Heart right ventricle (tissue), 16 donors: ENCODE results near the gene DAZAP1. TPM values are rescaled to one million over a fixed set of nuclear protein-coding genes. Genes with fewer than 3 reads are reported as not detected.

Experiments used
- ATAC-seq, 8 donors: fragments of 200-7000 bp; cut with Tn5 transposase; one replicate each; pipeline ENCODE4 v1.9.1; 2020; ENCODE audit warnings: mild to moderate bottlenecking in 8 of 8, moderate library complexity in 8 of 8, moderate number of reproducible peaks in 1 of 8
- DNase-seq, 2 donors: peaks; one replicate each; pipeline ENCODE4 v3.0.0-alpha.2; 2020
- H3K27ac ChIP-seq, 10 donors: fragments of 200-600 bp; sonication (generic) in 2 of 10; one replicate each; pipeline versions ENCODE4 v1.5.0 to v1.8.0; 2020 to 2022; ENCODE audit warnings: mild to moderate bottlenecking in 3 of 10
- H3K27me3 ChIP-seq, 7 donors: fragments of 200-600 bp; one replicate each; pipeline ENCODE4 v1.8.0; 2021 to 2022; ENCODE audit warnings: mild to moderate bottlenecking in 2 of 7
- H3K36me3 ChIP-seq, 9 donors: fragments of 200-600 bp; sonication (generic) in 1 of 9; one replicate each; pipeline versions ENCODE4 v1.5.0 to v1.8.0; 2020 to 2022; ENCODE audit warnings: mild to moderate bottlenecking in 2 of 9
- H3K4me1 ChIP-seq, 9 donors: fragments of 200-600 bp; sonication (generic) in 1 of 9; one replicate each; pipeline versions ENCODE4 v1.5.0 to v1.8.0; 2020 to 2022; ENCODE audit warnings: mild to moderate bottlenecking in 4 of 9
- H3K4me3 ChIP-seq, 10 donors: fragments of 200-600 bp; sonication (generic) in 2 of 10; one replicate each; pipeline versions ENCODE4 v1.5.0 to v1.8.0; 2020 to 2022; ENCODE audit warnings: mild to moderate bottlenecking in 7 of 10, moderate library complexity in 2 of 10
- H3K9me3 ChIP-seq, 11 donors: fragments of 200-600 bp in 10 of 11; sonication (generic) in 2 of 11; one replicate each; pipeline versions ENCODE4 v1.5.0 to v1.8.0; 2013 to 2022; ENCODE audit warnings: mild to moderate bottlenecking in 2 of 11, control low read depth in 1 of 11, moderate library complexity in 1 of 11
- CTCF ChIP-seq, 9 donors: fragments of 200-600 bp; sonication (generic) in 2 of 9; IDR thresholded peaks; one replicate each; pipeline versions ENCODE4 v1.5.0 to v1.8.0; 2021 to 2022; ENCODE audit warnings: antibody characterized with exemption in 9 of 9, mild to moderate bottlenecking in 5 of 9, moderate library complexity in 1 of 9
- WGBS, 2 donors: extraction: QIAGEN DNeasy Blood & Tissue Kit; methylation state at CpG; one replicate each; pipeline ENCODE4 v1.1.7; 2013; ENCODE audit warnings: inconsistent platforms in 1 of 2; 5-methylcytosine and 5-hydroxymethylcytosine counted together
- intact Hi-C, 10 donors: fragments of 100-400 bp; cut with DNase I; formaldehyde crosslinking; loops; one replicate each; pipeline versions ENCODE4 v1.11.1 to v1.14.2; 2022
- polyA plus RNA-seq, 2 donors: library from polyadenylated mRNA; stranded (reverse); fragments of 200-250 nt; gene quantifications; one replicate each; pipeline ENCODE4 v1.2.3, GENCODE V29; 2013
- total RNA-seq, 10 donors: library from RNA; stranded (reverse); fragmentation: NEBNext Ultra II Directional in 3 of 10; extraction: Animal tissue kit (Norgen Biotek cat#: 25700) in 3 of 10; gene quantifications; one replicate each; pipeline versions ENCODE4 v1.2.1 to v1.2.4, GENCODE V29; 2021 to 2023
- donor health status: Arrhythmogenic right ventricular cardiomyopathy.
- donor health status: ischemic (EF 13 %, LVEDD 7.1; RV severe dilation, severe dysfunction).
- donor health status: healthy with polysubstance abuse.
- donor health status: DM: no; HTN: yes; CAD: no.
- donor health status: DM: no; HTN: no; CAD: no.
- donor health status: ischemic (EF 25% LVEDD 6.9; RV normal size, moderate dysfunction).
- donor health status: ischemic (EF 25% LVEDD 5.7; RV mildly dilated, moderate dysfunction).
- donor health status: healthy.
- donor health status: DM: yes; HTN: yes; CAD: no.
- donor health status: Ischemic cardiomyopathy.
- donor health status: ischemic (EF 35%, LVEDD 5.7; RV mildly dilated, moderate dysfunction).
- donor health status: nonischemic (EF 11% LVEDD 7.7; RV severe dilation, severe dysfunction).
- donor health status: DM: yes; HTN: yes; CAD: no.
- donor health status: PGD.
- donor health status: ischemic (EF 29% LVEDD 5.4; RV normal size, mild dysfunction).
- donor health status: nonischemic (EF 23%, LVEDD 6.1; RV moderate dilation, normal function).

The DAZAP1 gene
- total and polyA plus RNA-seq, 12 donors, result 56.7 to 111 (median 79.5) TPM

- Histone ChIP-seq H3K9me3 (no peaks in the 10 kb centered on the region), H3K27ac (no peak overlapping the region), H3K4me3 (no peak overlapping the region), H3K4me1 (peaks cover 7 to 42% (median 37%) of the 10 kb centered on the region in 9 donors), H3K27me3 (peaks cover 42 to 80% (median 65%) of the 10 kb centered on the region in 7 donors), H3K36me3 (peaks cover 0 to 17% (median 0%) of the 10 kb centered on the region in 9 donors)
- intact Hi-C loops, result no loop called here
- ATAC-seq, result peak in 2 of 8 donors; percentile 3 to 5
- TF ChIP-seq CTCF (IDR thresholded peaks at IDR 0.05), result no peak
- DNase-seq, result peak in 1 of 2 donors; percentile 15
- 25 to 40% methylated on average over 41 to 43 of the region's 43 CpGs for WGBS, 2 donors
These were observed 48.9 kb downstream of the DAZAP1 start for GRCh38 chr19:1456121-1456900.

DNA sequence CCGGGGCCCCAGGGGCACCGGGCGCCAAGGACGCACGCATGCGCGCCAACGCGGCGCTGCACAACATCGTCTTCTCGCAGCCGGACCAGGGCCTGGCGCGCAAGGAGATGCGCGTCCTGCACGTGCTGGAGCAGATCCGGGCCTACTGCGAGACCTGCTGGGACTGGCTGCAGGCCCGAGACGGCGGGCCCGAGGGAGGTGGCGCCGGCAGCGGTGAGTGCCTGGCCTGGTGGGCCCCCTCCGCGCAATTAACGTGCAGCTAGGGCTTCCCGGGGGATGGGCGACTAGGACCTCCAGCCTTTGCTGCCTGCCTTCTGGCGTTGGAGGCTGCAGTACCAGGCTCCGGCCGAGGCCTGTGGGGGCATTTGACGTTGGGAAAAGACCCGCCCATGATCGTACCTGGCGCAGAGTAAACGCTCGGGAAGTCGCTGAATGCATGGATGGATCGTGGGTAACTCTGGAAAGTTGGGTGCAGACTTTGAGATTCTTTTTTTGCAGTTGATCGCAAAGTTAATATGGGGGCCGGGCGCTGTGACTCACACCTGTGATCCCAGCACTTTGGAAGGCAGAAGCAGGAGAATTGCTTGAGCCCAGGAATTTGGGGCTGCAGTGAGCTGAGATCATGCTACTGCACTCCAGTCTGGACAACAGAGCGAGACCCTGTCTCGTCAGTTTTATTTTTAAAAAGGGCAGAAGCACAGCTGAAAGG lies 49.8 kb downstream of the DAZAP1 start:
- peaks cover 35 to 71% (median 56%) of the 10 kb centered on the region in 7 donors for H3K27me3 ChIP-seq
- DNase-seq (peak in 1 of 2 donors; percentile 10), ATAC-seq (no peak)

DNA sequence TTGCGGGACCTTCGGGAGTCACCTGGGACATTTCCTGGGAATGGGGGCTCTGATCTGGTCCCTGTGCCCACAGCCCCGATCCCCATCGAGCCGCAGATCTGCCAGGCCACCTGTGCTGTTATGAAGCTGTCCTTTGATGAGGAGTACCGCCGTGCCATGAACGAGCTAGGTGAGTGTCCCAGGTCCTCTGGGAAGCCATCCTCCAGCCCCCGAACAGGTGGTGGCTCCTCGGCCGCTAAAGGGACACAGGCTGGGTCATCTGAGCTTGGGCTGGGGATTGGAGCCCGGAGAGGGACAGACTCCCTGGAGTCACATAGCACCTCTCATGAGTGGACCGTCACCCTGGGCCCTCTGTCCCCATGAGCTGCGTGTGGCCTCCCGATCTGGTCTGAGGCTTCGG lies 50.5 kb downstream of the DAZAP1 start:
- Histone ChIP-seq H3K9me3 (no peaks in the 10 kb centered on the region), H3K27me3 (peaks cover 28 to 64% (median 49%) of the 10 kb centered on the region in 7 donors), H3K27ac (no peak overlapping the region), H3K4me1 (peaks cover 7 to 40% (median 33%) of the 10 kb centered on the region in 9 donors), H3K4me3 (no peak overlapping the region), H3K36me3 (peaks cover 0 to 18% (median 0%) of the 10 kb centered on the region in 9 donors)
- intact Hi-C loops, result no loop called here
- no peak for TF ChIP-seq CTCF (IDR thresholded peaks at IDR 0.05)
- 78% methylated on average over 16 of the region's 16 CpGs for WGBS, 2 donors
- DNase-seq (peak in 1 of 2 donors; percentile 6), ATAC-seq (no peak)

More for the DNA sequence above, 49.8 kb downstream of the DAZAP1 start:
- no peak for TF ChIP-seq CTCF (IDR thresholded peaks at IDR 0.05)
- peaks cover 7 to 42% (median 37%) of the 10 kb centered on the region in 9 donors for H3K4me1 ChIP-seq
- H3K36me3 ChIP-seq, result peaks cover 0 to 18% (median 0%) of the 10 kb centered on the region in 9 donors
- WGBS, 2 donors, result 11 to 13% methylated on average over 47 to 48 of the region's 48 CpGs
- no peak overlapping the region for H3K4me3 ChIP-seq
- no peaks in the 10 kb centered on the region for H3K9me3 ChIP-seq
- H3K27ac ChIP-seq, result no peak overlapping the region
- intact Hi-C loops, result no loop called here

DNA sequence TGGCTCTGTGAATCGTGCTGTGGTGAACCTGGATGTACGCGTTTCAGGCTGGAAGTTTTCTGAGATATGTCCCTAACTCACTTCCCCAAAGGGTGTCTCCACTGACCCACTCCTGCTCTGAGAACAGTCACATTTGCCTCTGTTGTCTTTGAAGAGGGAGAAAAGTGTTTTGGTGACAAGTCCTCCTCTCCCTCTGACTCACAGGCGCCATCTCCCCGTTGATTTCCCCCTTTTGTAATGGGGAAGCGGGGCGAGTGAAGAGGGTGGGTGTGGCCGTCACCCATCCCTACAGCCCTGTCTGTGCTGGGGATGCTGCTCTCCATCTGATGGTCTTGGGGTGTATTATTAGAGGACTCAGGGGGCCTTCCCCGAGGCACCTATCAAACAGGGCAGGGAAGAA lies 52.1 kb downstream of the DAZAP1 start:
- H3K9me3 ChIP-seq, result no peaks in the 10 kb centered on the region
- WGBS, 2 donors, result 70 to 80% methylated on average over 9 of the region's 9 CpGs
- peaks cover 0 to 28% (median 22%) of the 10 kb centered on the region in 9 donors for H3K4me1 ChIP-seq
- TF ChIP-seq CTCF (IDR thresholded peaks at IDR 0.05), result no peak
- peaks cover 0 to 18% (median 0%) of the 10 kb centered on the region in 9 donors for H3K36me3 ChIP-seq
- intact Hi-C loops, result no loop called here
- peaks cover 22 to 54% (median 37%) of the 10 kb centered on the region in 7 donors for H3K27me3 ChIP-seq
- H3K4me3 ChIP-seq, result no peak overlapping the region
- ATAC-seq (no peak), DNase-seq (no peak)
- no peak overlapping the region for H3K27ac ChIP-seq
